HG03460 (cell line): ENCODE data around the gene TM4SF5.

Source experiments
- ATAC-seq: cut with Tn5 transposase; IDR thresholded peaks from one replicate; pipeline ENCODE4 v1.9.1; 2021; ENCODE audit not compliant: unreplicated experiment

Gene TM4SF5

GRCh38 chr17:4823373-4824089 lies 51.8 kb downstream of the TM4SF5 start:
- no peak for ATAC-seq

GRCh38 chr17:4827399-4827798 lies 55.7 kb downstream of the TM4SF5 start:
- no peak for ATAC-seq

GRCh38 chr17:4832829-4833177 lies 61.1 kb downstream of the TM4SF5 start:
- ATAC-seq, result peak; percentile 8
